Parietal lobe (tissue), 1 donor: ENCODE results near the gene ZNF414. TPM values are rescaled to one million over a fixed set of nuclear protein-coding genes. Genes with fewer than 3 reads are reported as not detected.

ENCODE experiments used
- total RNA-seq: library from RNA; depleted of rRNA; stranded (reverse); fragments of >200 nt; gene quantifications from one replicate; pipeline ENCODE4 v1.2.3, GENCODE V29; 2014

ZNF414 gene
- 6.6 TPM for total RNA-seq

GRCh38 chr19:8513687-8514504 lies at the start of gene ZNF414:
ZNF414 (minus strand) TSS chr19:8514167; CDS start chr19:8514046, 121 bp downstream.

Other genes with a start within 250 kb of the ZNF414 start
- gene CD320, start 205.8 kb downstream of the ZNF414 start, total RNA-seq = 16.9 TPM
- 5.9 TPM for gene NDUFA7, start 192.8 kb downstream of the ZNF414 start, total RNA-seq
- gene RPS28, start 192.7 kb downstream of the ZNF414 start, total RNA-seq = 189 TPM
- gene KANK3, start 170.9 kb downstream of the ZNF414 start, total RNA-seq = 3.8 TPM
- 0.63 TPM for gene ANGPTL4, start 150.0 kb downstream of the ZNF414 start, total RNA-seq
- 170 TPM for gene RAB11B, start 123.8 kb downstream of the ZNF414 start, total RNA-seq
- 37.9 TPM for gene MARCHF2, start 100.9 kb downstream of the ZNF414 start, total RNA-seq
- 121 TPM for gene HNRNPM, start 69.2 kb downstream of the ZNF414 start, total RNA-seq
- gene PRAM1, start 11.5 kb downstream of the ZNF414 start, total RNA-seq = not detected
- gene MYO1F, start 63.3 kb upstream of the ZNF414 start, total RNA-seq = 1.6 TPM
- 145 TPM for gene ADAMTS10, start 96.5 kb upstream of the ZNF414 start, total RNA-seq
- gene NFILZ, start 116.5 kb upstream of the ZNF414 start, total RNA-seq = not detected
- gene ACTL9, start 184.6 kb upstream of the ZNF414 start, total RNA-seq = not detected
- gene OR2Z1, start 207.5 kb upstream of the ZNF414 start, total RNA-seq = not detected